Endothelial cell of umbilical vein (primary cell): ENCODE results near the gene SPATS2L. TPM values are rescaled to one million over a fixed set of nuclear protein-coding genes. Genes with fewer than 3 reads are reported as not detected.

Experiments
- BruUV-seq: library from RNA; stranded (reverse); fragments of 400-500 nt; replicated peaks from 2 replicates; lab custom pipeline; 2021; lab: Mats Ljungman, UMichigan
- CTCF ChIA-PET: fragments of 300-600, 350-600 bp; sonication (Branson Sonifier 250); formaldehyde crosslinking; loops from one replicate; lab custom pipeline; 2021; ENCODE audit warnings: antibody characterized with exemption, inconsistent platforms; lab: Charles Lee
- POLR2A ChIA-PET: fragments of 300-600, 350-600 bp; sonication (Branson Sonifier 250); formaldehyde crosslinking; loops from one replicate; lab custom pipeline; 2021; ENCODE audit warnings: antibody characterized with exemption, inconsistent platforms; lab: Charles Lee
- DNase-seq: peaks from one replicate; pipeline ENCODE4 v3.0.0-alpha.2; 2011; ENCODE audit warnings: low read depth, low spot score
- FAIRE-seq: peaks from 2 replicates; lab custom pipeline; 2011; peaks lifted over from hg19 to GRCh38; lab: Jason Lieb, UNC
- H2AFZ ChIP-seq: 2 replicates; pipeline ENCODE4 v1.6.0; 2012; ENCODE audit warnings: low read depth, low read length, control low read depth, inconsistent platforms
- H3K27ac ChIP-seq: 2 replicates; pipeline ENCODE4 v1.5.1; 2011; ENCODE audit warnings: low read depth, mild to moderate bottlenecking, control low read depth, low read length, moderate library complexity; ENCODE audit not compliant: insufficient read depth
- H3K27me3 ChIP-seq, 2 experiments: 2 replicates each; pipeline versions ENCODE4 v1.6.0 to v1.6.1; 2011; ENCODE audit warnings: low read length in 2 of 2, mixed read lengths in 1 of 2; ENCODE audit not compliant: control insufficient read depth in 2 of 2, insufficient read depth in 2 of 2
- H3K36me3 ChIP-seq, 2 experiments: 2 replicates in 1 of 2; 3 replicates in 1 of 2; pipeline ENCODE4 v1.5.1; 2011; ENCODE audit warnings: low read length in 2 of 2, mild to moderate bottlenecking in 1 of 2, moderate library complexity in 1 of 2; ENCODE audit not compliant: control insufficient read depth in 2 of 2, insufficient read depth in 2 of 2; ENCODE audit errors: extremely low read depth in 1 of 2
- H3K4me1 ChIP-seq: 3 replicates; pipeline ENCODE4 v1.5.1; 2011; ENCODE audit warnings: mild to moderate bottlenecking, low read length; ENCODE audit not compliant: control insufficient read depth, insufficient read depth; ENCODE audit errors: extremely low read depth
- H3K4me2 ChIP-seq: 2 replicates; pipeline ENCODE4 v1.6.1; 2011; ENCODE audit warnings: low read length, control low read depth, mixed read lengths; ENCODE audit not compliant: insufficient read depth
- H3K4me3 ChIP-seq, 3 experiments: fragments of 200-600 bp in 1 of 3; sonication (generic), shearing (Covaris generic) in 1 of 3; replicated peaks in 1 of 3; 2 replicates each; pipeline ENCODE4 v1.5.1; 2011 to 2016; ENCODE audit warnings: control low read depth in 3 of 3, low read length in 3 of 3, mild to moderate bottlenecking in 2 of 3, inconsistent platforms in 1 of 3, low read depth in 1 of 3, moderate library complexity in 1 of 3; ENCODE audit not compliant: insufficient read depth in 1 of 3
- H3K79me2 ChIP-seq: 2 replicates; pipeline ENCODE4 v1.6.0; 2012; ENCODE audit warnings: low read length, inconsistent platforms; ENCODE audit not compliant: control insufficient read depth, insufficient read depth
- H3K9ac ChIP-seq: replicated peaks from 2 replicates; pipeline ENCODE3; 2011; ENCODE audit warnings: low read length, control low read depth; ENCODE audit not compliant: insufficient read depth; ENCODE audit errors: extremely low read depth
- H3K9me1 ChIP-seq: replicated peaks from 3 replicates; pipeline ENCODE4 v1.6.0; 2011; ENCODE audit warnings: mild to moderate bottlenecking, low read length; ENCODE audit not compliant: control insufficient read depth, insufficient read depth; ENCODE audit errors: extremely low read depth
- H3K9me3 ChIP-seq: replicated peaks from 2 replicates; pipeline ENCODE4 v1.5.1; 2012; ENCODE audit warnings: low read length, inconsistent platforms; ENCODE audit not compliant: control insufficient read depth, insufficient read depth
- H4K20me1 ChIP-seq: replicated peaks from 2 replicates; pipeline ENCODE3; 2011; ENCODE audit warnings: mild to moderate bottlenecking, low read length; ENCODE audit not compliant: control insufficient read depth, insufficient read depth; ENCODE audit errors: extremely low read depth
- CTCF ChIP-seq, 2 donors: IDR thresholded peaks; 1 replicate in 1 of 2; 2 replicates in 1 of 2; pipeline ENCODE4 v1.5.1; 2011; ENCODE audit warnings: low read length in 2 of 2, mild to moderate bottlenecking in 2 of 2, moderate library complexity in 2 of 2, control low read depth in 1 of 2, inconsistent platforms in 1 of 2, low read depth in 1 of 2; ENCODE audit not compliant: insufficient read depth in 1 of 2; ENCODE audit errors: extremely low read depth in 1 of 2
- EZH2 ChIP-seq: IDR thresholded peaks from 2 replicates; pipeline ENCODE4 v1.6.1; 2012; ENCODE audit warnings: borderline replicate concordance, low read depth, mild to moderate bottlenecking, moderate library complexity, low read length, inconsistent platforms; ENCODE audit not compliant: severe bottlenecking
- FOS ChIP-seq: IDR thresholded peaks from 2 replicates; pipeline ENCODE4 v1.6.1; 2011; ENCODE audit warnings: mild to moderate bottlenecking, low read length, moderate library complexity, borderline replicate concordance; ENCODE audit not compliant: insufficient read depth
- GATA2 ChIP-seq: IDR thresholded peaks from 2 replicates; pipeline ENCODE4 v1.7.0; 2011; ENCODE audit warnings: low read depth, mild to moderate bottlenecking, moderate library complexity, mixed read lengths, low read length; ENCODE audit not compliant: insufficient read length, insufficient read depth
- JUN ChIP-seq: IDR thresholded peaks from 2 replicates; pipeline ENCODE4 v1.6.1; 2011; ENCODE audit warnings: borderline replicate concordance, low read depth; ENCODE audit not compliant: insufficient read length, insufficient read depth
- MAX ChIP-seq: IDR thresholded peaks from 2 replicates; pipeline ENCODE4 v1.6.1; 2011; ENCODE audit not compliant: insufficient read depth, insufficient read length
- MYC ChIP-seq: IDR thresholded peaks from one replicate; pipeline ENCODE4 v1.6.1; 2011; ENCODE audit warnings: mild to moderate bottlenecking, low read depth, low read length
- POLR2A ChIP-seq: IDR thresholded peaks from 2 replicates; pipeline ENCODE4 v1.6.1; 2012; ENCODE audit warnings: low read depth, mild to moderate bottlenecking, control low read depth, low read length
- POLR2AphosphoS5 ChIP-seq: IDR thresholded peaks from 2 replicates; pipeline ENCODE4 v1.6.1; 2012; ENCODE audit warnings: low read depth, mild to moderate bottlenecking, control low read depth, low read length, moderate library complexity; ENCODE audit not compliant: insufficient read depth
- dilution Hi-C: fragments of 300-500 bp; cut with MboI; formaldehyde crosslinking; loops from one replicate; pipeline ENCODE4 v1.15.0; 2019; ENCODE audit warnings: low sequenced_read_pairs; ENCODE audit not compliant: extremely low pct_ligation_motif_present
- intact Hi-C: fragments of 100-400 bp; cut with micrococcal nuclease; formaldehyde crosslinking; loops from one replicate; pipeline ENCODE4 v1.10.0; 2022
- polyA plus RNA-seq, 4 experiments: library from polyadenylated mRNA; depleted of rRNA in 3 of 4; stranded (reverse) in 3 of 4; unstranded in 1 of 4; fragments of >200 nt; gene quantifications; 2 replicates each; pipeline versions ENCODE4 v1.2.1 to v1.2.3, GENCODE V29; 2011 to 2012; ENCODE audit warnings: missing spikeins in 1 of 4
- total RNA-seq: library from RNA; stranded (reverse); gene quantifications from 2 replicates; pipeline ENCODE4 v1.2.3, GENCODE V29; 2021

SPATS2L gene
- total and polyA plus RNA-seq, 2 donors (not counting 3 experiments of a cell fraction or from before 2014, with no cell fraction given), result 29.1 to 72.9 TPM

- dilution Hi-C loops (no loop called here), intact Hi-C loops (no loop called here)
- Histone ChIP-seq H3K9me1 (peaks cover 2% of the 10 kb centered on the region), H3K4me1 (no peaks in the 10 kb centered on the region), H3K79me2 (no peaks in the 10 kb centered on the region), H3K9me3 (no peaks in the 10 kb centered on the region), H3K4me2 (no peak overlapping the region), H3K27ac (no peak overlapping the region), H3K4me3 (no peak overlapping the region), H3K36me3 (peaks cover 2 to 8% of the 10 kb centered on the region in 2 experiments), H4K20me1 (no peaks in the 10 kb centered on the region), H3K9ac (no peak overlapping the region), H2AFZ (no peak overlapping the region), H3K27me3 (no peaks in the 10 kb centered on the region)
- no TSS peak for BruUV-seq
- POLR2A ChIA-PET, result no interaction called here
- DNase-seq (no peak), FAIRE-seq (no peak)
- no peak for TF ChIP-seq MYC
- no peak for TF ChIP-seq FOS
- no peak for TF ChIP-seq MAX
- TF ChIP-seq POLR2A, result no peak
- no peak for TF ChIP-seq JUN
- no peak for TF ChIP-seq EZH2
- TF ChIP-seq CTCF (IDR thresholded peaks at IDR 0.05; ENCODE audit: extremely low read depth in 1 of 2, insufficient read depth in 1 of 2, low read depth in 1 of 2, low read length in 2 of 2), result no peak
- TF ChIP-seq GATA2, result no peak
- no peak for TF ChIP-seq POLR2AphosphoS5
- CTCF ChIA-PET, result interaction anchor here (1.0 to 1.2 kb wide), 2 partner anchors 28 to 42 kb away, joined by 3 read pairs; no protein-coding TSS in a partner anchor
Measured at GRCh38 chr2:200443916-200444315, 137.4 kb downstream of the SPATS2L start.
